Psoas muscle (tissue), 8 donors: ENCODE measurements around the gene COBLL1. TPM values are rescaled to one million over a fixed set of nuclear protein-coding genes. Genes with fewer than 3 reads are reported as not detected.

Source experiments
- ATAC-seq, 4 donors: fragments of 200-7000 bp; cut with Tn5 transposase; one replicate each; pipeline ENCODE4 v1.9.1; 2020; ENCODE audit warnings: moderate library complexity in 3 of 4, mild to moderate bottlenecking in 2 of 4
- DNase-seq, 2 donors: peaks; one replicate each; pipeline ENCODE4 v3.0.0-alpha.2; 2020
- H3K27ac ChIP-seq: fragments of 200-600 bp; one replicate; pipeline ENCODE4 v1.8.0; 2022
- H3K27me3 ChIP-seq, 3 donors: fragments of 200-600 bp in 1 of 3; one replicate each; pipeline versions ENCODE4 v1.6.1 to v1.8.0; 2013 to 2022; ENCODE audit warnings: low read length in 2 of 3, mild to moderate bottlenecking in 2 of 3, moderate library complexity in 1 of 3; ENCODE audit not compliant: insufficient read depth in 3 of 3
- H3K36me3 ChIP-seq, 2 donors: fragments of 200-600 bp in 1 of 2; one replicate each; pipeline versions ENCODE4 v1.6.1 to v1.8.0; 2013 to 2022; ENCODE audit warnings: low read depth in 1 of 2, mild to moderate bottlenecking in 1 of 2, moderate library complexity in 1 of 2; ENCODE audit not compliant: insufficient read depth in 1 of 2
- H3K4me1 ChIP-seq: fragments of 200-600 bp; one replicate; pipeline ENCODE4 v1.8.0; 2022
- H3K4me3 ChIP-seq: fragments of 200-600 bp; one replicate; pipeline ENCODE4 v1.8.0; 2022; ENCODE audit warnings: mild to moderate bottlenecking
- H3K9me3 ChIP-seq: fragments of 200-600 bp; one replicate; pipeline ENCODE4 v1.8.0; 2022
- WGBS, 3 donors: extraction: QIAGEN DNeasy Blood & Tissue Kit; methylation state at CpG; one replicate each; pipeline versions ENCODE4 v1.1.6 to v1.1.7; 2013; 5-methylcytosine and 5-hydroxymethylcytosine counted together
- intact Hi-C, 2 donors: fragments of 100-400 bp; cut with DNase I; formaldehyde crosslinking; loops; one replicate each; pipeline versions ENCODE4 v1.11.0 to v1.14.2; 2022
- polyA plus RNA-seq, 3 donors: library from polyadenylated mRNA; stranded (reverse); fragments of 200-250 nt; gene quantifications; one replicate each; pipeline ENCODE4 v1.2.3, GENCODE V29; 2013
- total RNA-seq, 4 donors: library from RNA; stranded (reverse); fragmentation: NEBNext Ultra II Directional in 2 of 4; extraction: Animal tissue kit (Norgen Biotek cat#: 25700) in 2 of 4; gene quantifications; one replicate each; pipeline versions ENCODE4 v1.2.1 to v1.2.4, GENCODE V29; 2021 to 2023
- TF ChIP-seq, protein P1 (sequence below): fragments of 200-600 bp; IDR thresholded peaks from one replicate; pipeline ENCODE4 v1.8.0; 2022; ENCODE audit warnings: antibody characterized with exemption
- donor health status: healthy with polysubstance abuse.
- donor health status: DM: no; HTN: no; CAD: no; lungs with moderate emphysema.
- donor health status: Bipolar disorder and iron deficiency.
- donor health status: healthy.
- donor health status: DM: yes; HTN: yes; CAD: no.
- donor health status: DM: no; HTN: no; CAD: no.
- donor health status: DM: no; HTN: no; CAD: no.
- donor health status: DM: yes; HTN: yes; CAD: no.

The COBLL1 gene
- total and polyA plus RNA-seq, 7 donors, result 1.5 to 6.1 (median 3.4) TPM

DNA sequence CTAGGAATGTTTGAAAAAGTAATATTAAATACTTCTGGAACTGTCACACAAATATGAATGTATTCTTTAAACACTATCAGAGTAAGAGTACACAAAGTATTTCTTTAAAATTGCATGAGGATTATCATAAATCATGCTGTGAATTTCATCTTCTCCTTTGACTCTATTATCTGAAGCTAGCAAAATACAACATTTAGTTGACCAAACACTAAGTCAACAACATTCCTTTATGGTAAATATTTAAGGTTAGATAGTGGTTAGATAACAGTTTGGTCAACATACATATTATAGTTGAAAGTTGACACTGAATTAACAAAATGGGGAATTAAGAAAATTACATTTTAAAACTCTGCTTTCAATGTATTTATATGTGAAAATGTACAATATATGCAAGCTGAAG is 148.2 kb downstream of the COBLL1 start:
- TF ChIP-seq, protein P1, sequence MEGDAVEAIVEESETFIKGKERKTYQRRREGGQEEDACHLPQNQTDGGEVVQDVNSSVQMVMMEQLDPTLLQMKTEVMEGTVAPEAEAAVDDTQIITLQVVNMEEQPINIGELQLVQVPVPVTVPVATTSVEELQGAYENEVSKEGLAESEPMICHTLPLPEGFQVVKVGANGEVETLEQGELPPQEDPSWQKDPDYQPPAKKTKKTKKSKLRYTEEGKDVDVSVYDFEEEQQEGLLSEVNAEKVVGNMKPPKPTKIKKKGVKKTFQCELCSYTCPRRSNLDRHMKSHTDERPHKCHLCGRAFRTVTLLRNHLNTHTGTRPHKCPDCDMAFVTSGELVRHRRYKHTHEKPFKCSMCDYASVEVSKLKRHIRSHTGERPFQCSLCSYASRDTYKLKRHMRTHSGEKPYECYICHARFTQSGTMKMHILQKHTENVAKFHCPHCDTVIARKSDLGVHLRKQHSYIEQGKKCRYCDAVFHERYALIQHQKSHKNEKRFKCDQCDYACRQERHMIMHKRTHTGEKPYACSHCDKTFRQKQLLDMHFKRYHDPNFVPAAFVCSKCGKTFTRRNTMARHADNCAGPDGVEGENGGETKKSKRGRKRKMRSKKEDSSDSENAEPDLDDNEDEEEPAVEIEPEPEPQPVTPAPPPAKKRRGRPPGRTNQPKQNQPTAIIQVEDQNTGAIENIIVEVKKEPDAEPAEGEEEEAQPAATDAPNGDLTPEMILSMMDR, result no peak
- H3K27ac ChIP-seq, result no peak overlapping the region
- intact Hi-C loops, result no loop called here
- ATAC-seq (no peak), DNase-seq (no peak)
- no peaks in the 10 kb centered on the region for H3K9me3 ChIP-seq
- H3K4me1 ChIP-seq, result no peaks in the 10 kb centered on the region
- no peaks in the 10 kb centered on the region for H3K27me3 ChIP-seq
- peaks cover 0 to 19% of the 10 kb centered on the region in 2 donors for H3K36me3 ChIP-seq
- H3K4me3 ChIP-seq, result no peak overlapping the region

DNA sequence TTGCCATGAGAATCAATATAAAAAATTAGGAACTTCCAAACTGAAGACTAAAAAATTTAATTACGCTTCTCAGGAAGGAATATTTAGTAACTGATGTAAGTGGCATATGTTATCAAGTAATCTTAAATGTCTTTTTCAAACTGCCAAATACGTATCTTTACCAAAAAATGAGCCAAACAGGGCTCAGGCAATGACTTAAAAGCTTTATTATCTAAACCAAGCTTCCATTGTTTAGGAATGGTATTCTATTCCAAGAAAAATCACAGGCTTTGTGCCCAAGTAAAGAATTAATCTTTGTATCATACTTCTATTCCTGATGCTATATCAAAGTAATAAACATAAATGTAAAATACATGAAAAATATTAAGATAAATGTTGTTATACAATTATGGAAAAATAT is 148.7 kb downstream of the COBLL1 start:
- TF ChIP-seq, protein P1, result no peak
- intact Hi-C loops, result no loop called here
- Histone ChIP-seq H3K27me3 (no peaks in the 10 kb centered on the region), H3K4me1 (no peaks in the 10 kb centered on the region), H3K27ac (no peak overlapping the region), H3K36me3 (peaks cover 0 to 19% of the 10 kb centered on the region in 2 donors), H3K4me3 (no peak overlapping the region), H3K9me3 (no peaks in the 10 kb centered on the region)
- DNase-seq (no peak), ATAC-seq (no peak)
- WGBS, 3 donors, result 82 to 92% (median 84%) methylated on average over 2 of the region's 2 CpGs

DNA sequence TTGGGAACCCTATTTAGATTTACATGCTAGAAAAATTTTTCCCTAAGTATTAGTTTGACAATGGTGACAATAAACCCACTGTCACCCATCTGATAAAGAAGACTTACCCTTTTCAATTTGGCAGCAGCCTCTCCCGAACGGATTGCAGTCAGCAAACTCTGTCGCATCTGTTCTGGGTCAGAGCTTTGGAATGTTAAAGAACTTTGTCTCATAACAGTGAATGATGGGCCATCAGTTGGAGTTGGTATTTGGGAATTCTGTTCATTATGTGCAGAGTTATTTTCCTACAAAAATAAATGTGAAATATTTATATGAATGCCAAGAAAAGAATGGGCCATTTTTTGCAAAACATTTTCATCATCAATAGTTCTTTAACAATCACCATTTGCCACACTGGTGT is 149.5 kb downstream of the COBLL1 start:
- Histone ChIP-seq H3K27ac (no peak overlapping the region), H3K4me1 (no peaks in the 10 kb centered on the region), H3K4me3 (no peak overlapping the region), H3K36me3 (peaks cover 0 to 19% of the 10 kb centered on the region in 2 donors), H3K9me3 (no peaks in the 10 kb centered on the region), H3K27me3 (no peaks in the 10 kb centered on the region)
- TF ChIP-seq, protein P1, result no peak
- DNase-seq, result no peak
- intact Hi-C loops, result no loop called here
- ATAC-seq, result no peak
- WGBS, 3 donors, result 29 to 47% (median 35%) methylated on average over 3 of the region's 3 CpGs

DNA sequence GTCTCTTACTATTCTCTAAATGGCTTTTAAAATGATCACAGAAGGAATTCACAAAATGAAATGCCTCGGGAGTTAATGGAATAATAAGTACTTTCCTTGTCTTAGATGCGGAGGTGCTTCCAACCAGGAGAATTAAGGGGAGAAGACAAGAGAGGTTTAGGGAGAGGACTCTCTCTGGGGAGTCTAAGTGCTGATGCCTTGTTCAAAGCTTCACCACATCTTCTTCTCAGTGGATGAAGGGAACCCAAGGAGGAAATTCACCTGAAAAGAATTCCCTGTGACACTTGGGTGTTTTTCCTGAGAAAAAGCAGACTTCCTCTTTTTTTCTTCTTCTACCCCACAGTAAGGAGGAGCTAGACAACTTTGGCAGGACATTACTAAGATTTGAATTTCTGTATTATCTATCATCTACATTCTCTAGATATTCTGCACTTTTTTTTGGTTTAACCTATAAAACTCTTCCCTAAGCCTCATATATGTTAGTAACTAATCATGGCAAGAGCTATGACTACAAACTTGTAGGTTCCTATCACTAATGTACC is 150.2 kb downstream of the COBLL1 start:
- 94 to 95% (median 95%) methylated on average over 2 of the region's 2 CpGs for WGBS, 3 donors
- intact Hi-C loops, result no loop called here

More for the DNA sequence above, 150.2 kb downstream of the COBLL1 start:
- TF ChIP-seq, protein P1, result no peak
- peaks cover 0 to 19% of the 10 kb centered on the region in 2 donors for H3K36me3 ChIP-seq
- no peak for DNase-seq
- H3K4me1 ChIP-seq, result no peaks in the 10 kb centered on the region
- ATAC-seq, result no peak
- H3K27me3 ChIP-seq, result no peaks in the 10 kb centered on the region
- no peaks in the 10 kb centered on the region for H3K9me3 ChIP-seq
- no peak overlapping the region for H3K4me3 ChIP-seq
- H3K27ac ChIP-seq, result no peak overlapping the region
